Esophagus muscularis mucosa (tissue), 4 donors: ENCODE results near the gene CLIC3. TPM values are rescaled to one million over a fixed set of nuclear protein-coding genes. Genes with fewer than 3 reads are reported as not detected.
A peak's percentile ranks its signal among the peaks of the same experiment; 100 is the strongest.

Source experiments
- DNase-seq: peaks from one replicate; pipeline ENCODE4 v3.0.0-alpha.2; 2017; ENCODE audit errors: extremely low spot score
- H3K27ac ChIP-seq, 4 donors: fragments of 200-600 bp; sonication (generic); replicated peaks in 1 of 4; 1 replicate in 3 of 4; 2 replicates in 1 of 4; pipeline ENCODE4 v1.5.1; 2016 to 2019; ENCODE audit warnings: mild to moderate bottlenecking in 1 of 4
- H3K27me3 ChIP-seq, 4 donors: fragments of 200-600 bp; sonication (generic); one replicate each; pipeline versions ENCODE4 v1.5.1 to v1.6.0; 2016 to 2019
- H3K36me3 ChIP-seq, 4 donors: fragments of 200-600 bp; sonication (generic); one replicate each; pipeline ENCODE4 v1.5.1; 2016 to 2019
- H3K4me1 ChIP-seq, 4 donors: fragments of 200-600 bp; sonication (generic); one replicate each; pipeline ENCODE4 v1.5.1; 2016 to 2019
- H3K4me3 ChIP-seq, 4 donors: fragments of 200-600 bp; sonication (generic); 1 replicate in 2 of 4; 2 replicates in 2 of 4; pipeline ENCODE4 v1.5.1; 2016 to 2019; ENCODE audit warnings: mild to moderate bottlenecking in 4 of 4, moderate library complexity in 1 of 4
- H3K9me3 ChIP-seq, 4 donors: fragments of 200-600 bp; sonication (generic); 1 replicate in 3 of 4; 2 replicates in 1 of 4; pipeline ENCODE4 v1.5.1; 2016 to 2019
- CTCF ChIP-seq, 3 experiments: fragments of 200-600 bp in 2 of 3; fragments of 450-650 bp in 1 of 3; sonication (generic) in 2 of 3; IDR thresholded peaks; one replicate each; pipeline ENCODE4 v1.5.1; 2017 to 2019; ENCODE audit warnings: antibody characterized with exemption in 3 of 3, mild to moderate bottlenecking in 2 of 3, moderate library complexity in 1 of 3
- EP300 ChIP-seq: sonication (generic); formaldehyde crosslinking; IDR thresholded peaks from one replicate; pipeline ENCODE4 v1.6.1; 2017; ENCODE audit warnings: antibody characterized with exemption
- POLR2A ChIP-seq: fragments of 450-650 bp; IDR thresholded peaks from one replicate; pipeline ENCODE4 v1.6.1; 2017; ENCODE audit warnings: antibody characterized with exemption, moderate library complexity, mild to moderate bottlenecking, low read depth
- POLR2AphosphoS5 ChIP-seq, 2 donors: sonication (generic); formaldehyde crosslinking; IDR thresholded peaks; one replicate each; pipeline ENCODE4 v1.6.1; 2017; ENCODE audit warnings: antibody characterized with exemption in 2 of 2
- whole genome bisulfite sequencing: methylation state at CpG from one replicate; pipeline ENCODE4 v1.1.5; 2018; 5-methylcytosine and 5-hydroxymethylcytosine counted together
- intact Hi-C: fragments of 100-400 bp; cut with DNase I; formaldehyde crosslinking; loops from one replicate; pipeline ENCODE4 v1.15.1; 2023
- total RNA-seq, 4 donors: library from RNA; depleted of rRNA; stranded (reverse); fragments of >200 nt; gene quantifications; one replicate each; pipeline versions ENCODE4 v1.1.0 to v1.2.1, GENCODE V29; 2016

Gene CLIC3
- total RNA-seq, 4 donors from 2014 or later: 1.4 to 2.5 TPM; not detected in 2

- no peak for TF ChIP-seq EP300
- no peak for TF ChIP-seq POLR2AphosphoS5 (IDR thresholded peaks at IDR 0.05)
- TF ChIP-seq POLR2A: no peak
- TF ChIP-seq CTCF (IDR thresholded peaks at IDR 0.05): no peak
- DNase-seq: no peak
- intact Hi-C loops: no loop called here
- Histone ChIP-seq H3K27me3 (no peaks in the 10 kb centered on the region), H3K4me3 (no peak overlapping the region), H3K9me3 (no peaks in the 10 kb centered on the region), H3K27ac (peak overlapping the region in 1 of 4 donors; percentile 41), H3K36me3 (peaks cover 0 to 21% (median 9%) of the 10 kb centered on the region in 4 donors), H3K4me1 (peaks cover 24 to 46% (median 40%) of the 10 kb centered on the region in 4 donors)
- 67% methylated on average over 15 of the region's 21 CpGs for WGBS
These were observed 29.2 kb upstream of the CLIC3 start for GRCh38 chr9:137025517-137025966.

- Histone ChIP-seq H3K4me1 (peaks cover 17 to 34% (median 26%) of the 10 kb centered on the region in 4 donors), H3K27me3 (no peaks in the 10 kb centered on the region), H3K27ac (no peak overlapping the region), H3K4me3 (no peak overlapping the region), H3K36me3 (peaks cover 0 to 37% (median 25%) of the 10 kb centered on the region in 4 donors), H3K9me3 (no peaks in the 10 kb centered on the region)
- 79% methylated on average over 4 of the region's 15 CpGs for WGBS
- no peak for TF ChIP-seq POLR2AphosphoS5 (IDR thresholded peaks at IDR 0.05)
- intact Hi-C loops: no loop called here
- DNase-seq: no peak
These were observed 27.2 kb upstream of the CLIC3 start for GRCh38 chr9:137023583-137023991.

GRCh38 chr9:137023157-137023556 is 26.8 kb upstream of the CLIC3 start:
- TF ChIP-seq POLR2A (no peak), EP300 (no peak)
- Histone ChIP-seq H3K36me3 (peaks cover 0 to 37% (median 27%) of the 10 kb centered on the region in 4 donors), H3K27ac (no peak overlapping the region), H3K4me3 (no peak overlapping the region), H3K4me1 (peaks cover 14 to 30% (median 23%) of the 10 kb centered on the region in 4 donors), H3K9me3 (no peaks in the 10 kb centered on the region), H3K27me3 (no peaks in the 10 kb centered on the region)
- intact Hi-C loops: no loop called here
- WGBS: 88% methylated on average over 6 of the region's 7 CpGs
- DNase-seq: no peak

GRCh38 chr9:137022662-137023008 is 26.3 kb upstream of the CLIC3 start:
- Histone ChIP-seq H3K4me3 (no peak overlapping the region), H3K36me3 (peaks cover 0 to 41% (median 32%) of the 10 kb centered on the region in 4 donors), H3K9me3 (no peaks in the 10 kb centered on the region), H3K27ac (no peak overlapping the region), H3K27me3 (no peaks in the 10 kb centered on the region), H3K4me1 (peaks cover 14 to 30% (median 22%) of the 10 kb centered on the region in 4 donors)
- no peak for DNase-seq
- intact Hi-C loops: no loop called here
- TF ChIP-seq CTCF (IDR thresholded peaks at IDR 0.05): no peak
- TF ChIP-seq POLR2A: no peak
- no peak for TF ChIP-seq POLR2AphosphoS5 (IDR thresholded peaks at IDR 0.05)
- no peak for TF ChIP-seq EP300
- WGBS: 92% methylated on average over 8 of the region's 23 CpGs

- Histone ChIP-seq H3K27ac (no peak overlapping the region), H3K9me3 (no peaks in the 10 kb centered on the region), H3K4me1 (peaks cover 8 to 24% (median 17%) of the 10 kb centered on the region in 4 donors), H3K4me3 (no peak overlapping the region), H3K27me3 (no peaks in the 10 kb centered on the region), H3K36me3 (peaks cover 3 to 47% (median 38%) of the 10 kb centered on the region in 4 donors)
- TF ChIP-seq POLR2A (no peak), CTCF (IDR thresholded peaks at IDR 0.05) (no peak), EP300 (no peak), POLR2AphosphoS5 (IDR thresholded peaks at IDR 0.05) (no peak)
- WGBS: 77% methylated on average over 17 of the region's 30 CpGs
- intact Hi-C loops: no loop called here
- no peak for DNase-seq
These were observed 25.8 kb upstream of the CLIC3 start for GRCh38 chr9:137021979-137022661.
